Brain microvascular endothelial cell (primary cell): ENCODE data around the gene ZBTB38.
A peak's percentile ranks its signal among the peaks of the same experiment; 100 is the strongest.

Experiments used
- DNase-seq: peaks from one replicate; pipeline ENCODE4 v3.0.0-alpha.2; 2020
- H3K27ac ChIP-seq: fragments of 250-450 bp; sonication (Bioruptor Pico); 2 replicates; pipeline ENCODE4 v1.5.1; 2020; ENCODE audit warnings: mild to moderate bottlenecking, moderate library complexity
- H3K27me3 ChIP-seq: fragments of 250-450 bp; sonication (Bioruptor Pico); replicated peaks from 2 replicates; pipeline ENCODE4 v1.5.1; 2020; ENCODE audit warnings: mild to moderate bottlenecking
- H3K36me3 ChIP-seq: fragments of 250-450 bp; sonication (Bioruptor Pico); replicated peaks from 2 replicates; pipeline ENCODE4 v1.5.1; 2020; ENCODE audit warnings: mild to moderate bottlenecking
- H3K4me3 ChIP-seq: 2 replicates; pipeline ENCODE4 v1.5.1; 2011; ENCODE audit warnings: low read depth, mild to moderate bottlenecking, control low read depth, low read length, moderate library complexity
- in situ Hi-C: cut with HindIII; loops from 2 replicates; pipeline ENCODE4 v1.10.0; 2017; ENCODE audit warnings: low sequenced_read_pairs, low pct_ligation_motif_present
- TF ChIP-seq, protein P1 (sequence below): IDR thresholded peaks from 2 replicates; pipeline ENCODE4 v1.5.1; 2011; ENCODE audit warnings: low read depth, mild to moderate bottlenecking, moderate library complexity, low read length, control low read depth, inconsistent platforms; ENCODE audit errors: missing control alignments

The ZBTB38 gene

DNA sequence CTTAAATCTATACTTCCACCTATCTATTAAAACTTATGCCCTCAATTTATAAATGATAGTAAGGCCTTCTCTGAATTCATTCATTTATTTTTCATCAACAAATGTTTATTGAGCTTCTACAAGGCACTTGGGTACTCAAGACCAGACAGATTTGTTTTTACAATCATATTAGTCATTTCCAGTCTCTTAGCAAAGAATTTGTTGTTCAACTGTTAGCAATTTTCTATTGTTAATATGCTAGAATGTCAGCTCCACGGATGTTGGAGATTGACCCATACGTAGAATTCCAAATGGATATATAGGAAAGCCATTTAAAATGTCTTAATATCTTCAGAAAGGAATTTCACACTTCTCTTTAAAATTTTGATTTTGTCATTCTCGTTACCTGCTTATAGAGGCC, 36.7 kb downstream of the ZBTB38 start:
- no peak for DNase-seq

DNA sequence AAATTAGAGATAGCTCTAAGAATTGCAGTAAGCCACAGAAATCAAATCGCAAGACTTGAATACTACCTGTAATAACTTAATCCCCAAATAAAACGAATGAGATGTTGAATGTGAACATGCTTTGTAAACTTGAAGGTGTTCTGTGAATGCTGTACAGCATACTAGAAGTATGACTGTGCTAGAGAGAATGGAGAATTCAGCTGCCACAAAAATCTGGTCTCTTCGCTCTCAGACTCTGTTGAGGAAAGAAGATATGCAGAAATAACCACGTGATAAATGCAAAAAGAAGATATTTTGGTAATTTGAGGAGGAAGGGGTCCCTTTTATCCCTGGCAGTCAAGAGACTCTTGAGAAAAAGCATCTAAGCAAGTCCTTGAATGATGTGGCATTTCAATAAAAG, 37.3 kb downstream of the ZBTB38 start:
- Histone ChIP-seq H3K27ac (peak overlapping the region; percentile 95), H3K36me3 (peaks cover 73% of the 10 kb centered on the region), H3K4me3 (no peak overlapping the region), H3K27me3 (no peaks in the 10 kb centered on the region)
- in situ Hi-C loops: no loop called here
- DNase-seq: peak; percentile 57
- TF ChIP-seq, protein P1, sequence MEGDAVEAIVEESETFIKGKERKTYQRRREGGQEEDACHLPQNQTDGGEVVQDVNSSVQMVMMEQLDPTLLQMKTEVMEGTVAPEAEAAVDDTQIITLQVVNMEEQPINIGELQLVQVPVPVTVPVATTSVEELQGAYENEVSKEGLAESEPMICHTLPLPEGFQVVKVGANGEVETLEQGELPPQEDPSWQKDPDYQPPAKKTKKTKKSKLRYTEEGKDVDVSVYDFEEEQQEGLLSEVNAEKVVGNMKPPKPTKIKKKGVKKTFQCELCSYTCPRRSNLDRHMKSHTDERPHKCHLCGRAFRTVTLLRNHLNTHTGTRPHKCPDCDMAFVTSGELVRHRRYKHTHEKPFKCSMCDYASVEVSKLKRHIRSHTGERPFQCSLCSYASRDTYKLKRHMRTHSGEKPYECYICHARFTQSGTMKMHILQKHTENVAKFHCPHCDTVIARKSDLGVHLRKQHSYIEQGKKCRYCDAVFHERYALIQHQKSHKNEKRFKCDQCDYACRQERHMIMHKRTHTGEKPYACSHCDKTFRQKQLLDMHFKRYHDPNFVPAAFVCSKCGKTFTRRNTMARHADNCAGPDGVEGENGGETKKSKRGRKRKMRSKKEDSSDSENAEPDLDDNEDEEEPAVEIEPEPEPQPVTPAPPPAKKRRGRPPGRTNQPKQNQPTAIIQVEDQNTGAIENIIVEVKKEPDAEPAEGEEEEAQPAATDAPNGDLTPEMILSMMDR: no peak

More for the DNA sequence above, 36.7 kb downstream of the ZBTB38 start:
- Histone ChIP-seq H3K4me3 (no peak overlapping the region), H3K36me3 (peaks cover 73% of the 10 kb centered on the region), H3K27ac (peak overlapping the region; percentile 95), H3K27me3 (no peaks in the 10 kb centered on the region)
- TF ChIP-seq, protein P1: no peak
- in situ Hi-C loops: no loop called here

DNA sequence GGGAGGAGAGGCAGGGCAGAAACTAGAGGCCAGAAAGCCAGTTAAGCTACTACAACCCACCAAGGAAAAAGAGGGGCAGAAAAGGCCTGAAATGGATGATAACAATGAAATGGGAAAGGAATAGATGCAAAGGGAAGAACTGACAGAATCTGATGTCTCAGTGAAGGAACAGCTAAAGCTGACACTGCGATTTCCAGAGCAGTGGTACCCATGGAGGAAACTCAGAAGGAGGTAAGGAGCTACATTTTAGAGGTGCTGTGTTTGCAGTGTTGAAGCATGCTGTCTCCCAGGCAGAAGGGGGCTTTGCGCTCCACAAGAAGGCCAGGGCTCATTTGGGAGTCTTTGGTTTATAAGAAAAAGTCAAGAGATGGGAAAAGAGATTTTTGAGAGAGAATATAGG, 38.0 kb downstream of the ZBTB38 start:
- H3K4me3 ChIP-seq: no peak overlapping the region
- H3K36me3 ChIP-seq: peaks cover 68% of the 10 kb centered on the region
- no peaks in the 10 kb centered on the region for H3K27me3 ChIP-seq
- no peak for DNase-seq
- peak overlapping the region; percentile 95 for H3K27ac ChIP-seq
- in situ Hi-C loops: no loop called here
- TF ChIP-seq, protein P1: no peak

DNA sequence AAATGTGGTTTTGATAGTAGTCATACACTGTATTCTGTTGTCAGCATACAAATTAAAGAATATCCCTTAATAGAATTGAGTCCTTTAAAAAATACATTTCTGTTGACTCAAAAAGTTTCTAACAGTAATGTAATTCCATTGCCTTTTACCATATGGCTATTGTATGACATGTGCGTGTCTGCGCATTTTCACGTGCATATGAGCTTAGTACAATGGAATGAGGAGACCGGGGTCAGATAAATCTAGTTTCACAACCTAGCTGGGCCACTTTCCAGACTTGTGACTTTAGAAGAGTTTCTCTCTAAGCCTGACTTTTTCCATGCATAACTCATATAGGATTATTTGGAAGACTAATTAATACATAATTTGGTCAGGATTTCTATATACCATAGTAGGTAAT, 38.7 kb downstream of the ZBTB38 start:
- Histone ChIP-seq H3K36me3 (peaks cover 63% of the 10 kb centered on the region), H3K27me3 (no peaks in the 10 kb centered on the region), H3K4me3 (no peak overlapping the region), H3K27ac (peak overlapping the region; percentile 95)
- in situ Hi-C loops: no loop called here
- TF ChIP-seq, protein P1: no peak
- DNase-seq: peak; percentile 97

DNA sequence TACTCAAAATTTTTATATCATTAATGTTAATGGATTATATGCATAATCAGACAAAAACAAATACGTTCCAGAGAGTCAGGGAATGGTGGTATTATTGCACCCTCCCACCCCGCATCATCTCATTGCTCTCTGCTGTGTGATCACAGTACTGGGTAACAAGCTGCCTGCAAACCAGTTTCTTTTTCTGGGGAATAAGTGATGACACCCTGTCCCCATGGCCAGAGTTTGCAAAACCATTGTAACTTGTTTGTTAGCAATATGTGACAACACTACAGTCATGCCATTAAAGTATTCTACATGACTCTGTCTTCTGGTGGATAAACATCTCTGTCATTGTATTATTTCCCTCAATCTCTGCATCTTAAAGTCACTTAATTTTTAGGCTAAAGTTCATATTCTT, 39.5 kb downstream of the ZBTB38 start:
- H3K36me3 ChIP-seq: peaks cover 63% of the 10 kb centered on the region
- TF ChIP-seq, protein P1: no peak
- peak overlapping the region; percentile 95 for H3K27ac ChIP-seq
- no peaks in the 10 kb centered on the region for H3K27me3 ChIP-seq
- in situ Hi-C loops: no loop called here
- no peak for DNase-seq
- H3K4me3 ChIP-seq: no peak overlapping the region

DNA sequence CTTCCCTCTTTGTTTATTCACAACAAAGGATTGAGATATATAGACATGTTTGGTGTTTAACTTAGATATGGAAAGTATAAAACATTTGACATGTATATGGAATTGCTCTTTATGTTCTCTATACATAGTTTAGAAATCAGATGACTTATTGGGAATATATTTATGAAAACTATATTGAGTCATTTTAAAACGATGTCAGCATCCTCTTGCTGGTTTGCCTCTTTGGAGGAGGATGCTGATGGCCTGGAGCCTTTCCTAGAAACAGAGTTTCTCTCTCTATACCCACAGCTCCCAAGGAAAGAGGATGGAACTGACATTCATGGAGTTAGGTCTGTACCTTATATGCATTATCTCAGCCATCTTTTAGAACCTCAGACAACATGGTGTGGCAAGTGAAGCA, 40.3 kb downstream of the ZBTB38 start:
- peak overlapping the region; percentile 95 for H3K27ac ChIP-seq
- TF ChIP-seq, protein P1: no peak
- no peak for DNase-seq
- no peaks in the 10 kb centered on the region for H3K27me3 ChIP-seq
- no peak overlapping the region for H3K4me3 ChIP-seq
- in situ Hi-C loops: no loop called here
- H3K36me3 ChIP-seq: peaks cover 63% of the 10 kb centered on the region
